Heart left ventricle (tissue), 13 donors: ENCODE data around the gene FAM180A.

ENCODE experiments used
- POLR2A ChIP-seq, 2 donors: fragments of 450-650 bp; IDR thresholded peaks; one replicate each; pipeline ENCODE4 v1.6.1; 2017; ENCODE audit warnings: antibody characterized with exemption in 2 of 2, mild to moderate bottlenecking in 2 of 2, moderate library complexity in 2 of 2
- TF ChIP-seq, protein P1 (sequence below), 12 donors: fragments of 200-600 bp; sonication (generic) in 4 of 12; IDR thresholded peaks; one replicate each; pipeline versions ENCODE4 v1.5.0 to v1.8.0; 2018 to 2022; ENCODE audit warnings: antibody characterized with exemption in 12 of 12, mild to moderate bottlenecking in 5 of 12
- donor health status: ischemic (EF 13 %, LVEDD 7.1; RV severe dilation, severe dysfunction).
- donor health status: DM: no; HTN: yes; CAD: no.
- donor health status: DM: no; HTN: no; CAD: no.
- donor health status: ischemic (EF 25% LVEDD 6.9; RV normal size, moderate dysfunction).
- donor health status: ischemic (EF 25% LVEDD 5.7; RV mildly dilated, moderate dysfunction).
- donor health status: ischemic (EF 35%, LVEDD 5.7; RV mildly dilated, moderate dysfunction).
- donor health status: nonischemic (EF 11% LVEDD 7.7; RV severe dilation, severe dysfunction).
- donor health status: DM: yes; HTN: yes; CAD: no.
- donor health status: PGD.
- donor health status: ischemic (EF 29% LVEDD 5.4; RV normal size, mild dysfunction).
- donor health status: nonischemic (EF 23%, LVEDD 6.1; RV moderate dilation, normal function).

DNA sequence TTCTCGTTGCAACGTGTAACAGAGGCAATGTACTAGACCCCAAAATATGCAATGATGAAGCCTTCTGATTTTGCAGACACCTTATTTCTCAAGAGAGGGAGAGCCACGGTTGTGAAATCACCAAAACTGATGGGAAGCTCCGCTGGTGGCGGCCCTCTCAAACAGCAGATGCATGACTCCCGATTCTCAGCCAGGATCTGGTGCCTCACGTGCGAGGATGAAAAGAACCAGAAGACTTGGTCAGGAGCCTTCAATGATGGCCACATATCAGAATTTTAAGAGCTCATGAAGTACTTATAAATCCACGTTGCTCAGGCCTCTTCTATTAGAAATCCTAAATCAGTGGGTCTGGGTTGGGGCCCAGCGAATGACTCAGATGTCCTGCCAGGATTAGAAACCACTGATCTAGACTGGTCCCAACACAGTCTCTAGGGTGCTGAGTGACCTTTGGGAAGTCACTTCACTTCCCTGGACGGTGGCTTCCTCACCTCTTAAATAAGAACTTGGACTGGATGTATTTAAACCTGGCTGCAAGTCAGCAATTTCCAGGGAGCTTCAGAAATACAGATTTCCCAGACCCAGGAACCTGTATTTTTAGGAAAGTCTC is 41.9 kb upstream of the FAM180A start:
- TF ChIP-seq, protein P1, sequence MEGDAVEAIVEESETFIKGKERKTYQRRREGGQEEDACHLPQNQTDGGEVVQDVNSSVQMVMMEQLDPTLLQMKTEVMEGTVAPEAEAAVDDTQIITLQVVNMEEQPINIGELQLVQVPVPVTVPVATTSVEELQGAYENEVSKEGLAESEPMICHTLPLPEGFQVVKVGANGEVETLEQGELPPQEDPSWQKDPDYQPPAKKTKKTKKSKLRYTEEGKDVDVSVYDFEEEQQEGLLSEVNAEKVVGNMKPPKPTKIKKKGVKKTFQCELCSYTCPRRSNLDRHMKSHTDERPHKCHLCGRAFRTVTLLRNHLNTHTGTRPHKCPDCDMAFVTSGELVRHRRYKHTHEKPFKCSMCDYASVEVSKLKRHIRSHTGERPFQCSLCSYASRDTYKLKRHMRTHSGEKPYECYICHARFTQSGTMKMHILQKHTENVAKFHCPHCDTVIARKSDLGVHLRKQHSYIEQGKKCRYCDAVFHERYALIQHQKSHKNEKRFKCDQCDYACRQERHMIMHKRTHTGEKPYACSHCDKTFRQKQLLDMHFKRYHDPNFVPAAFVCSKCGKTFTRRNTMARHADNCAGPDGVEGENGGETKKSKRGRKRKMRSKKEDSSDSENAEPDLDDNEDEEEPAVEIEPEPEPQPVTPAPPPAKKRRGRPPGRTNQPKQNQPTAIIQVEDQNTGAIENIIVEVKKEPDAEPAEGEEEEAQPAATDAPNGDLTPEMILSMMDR (IDR thresholded peaks at IDR 0.05) = no peak
- TF ChIP-seq POLR2A (IDR thresholded peaks at IDR 0.05) = no peak
